DND-41 (cell line): ENCODE results near the gene WNT9A.

ENCODE experiments used
- CTCF ChIP-seq: IDR thresholded peaks from 2 replicates; pipeline ENCODE4 v1.5.1; 2012; ENCODE audit warnings: borderline replicate concordance, low read length, moderate library complexity, mild to moderate bottlenecking; ENCODE audit not compliant: poor library complexity, severe bottlenecking; ENCODE audit errors: extremely low read depth
- EZH2 ChIP-seq: IDR thresholded peaks from 3 replicates; pipeline ENCODE4 v1.6.1; 2012; ENCODE audit warnings: borderline replicate concordance, low read depth, mild to moderate bottlenecking, moderate library complexity, low read length, inconsistent platforms; ENCODE audit not compliant: severe bottlenecking

DNA sequence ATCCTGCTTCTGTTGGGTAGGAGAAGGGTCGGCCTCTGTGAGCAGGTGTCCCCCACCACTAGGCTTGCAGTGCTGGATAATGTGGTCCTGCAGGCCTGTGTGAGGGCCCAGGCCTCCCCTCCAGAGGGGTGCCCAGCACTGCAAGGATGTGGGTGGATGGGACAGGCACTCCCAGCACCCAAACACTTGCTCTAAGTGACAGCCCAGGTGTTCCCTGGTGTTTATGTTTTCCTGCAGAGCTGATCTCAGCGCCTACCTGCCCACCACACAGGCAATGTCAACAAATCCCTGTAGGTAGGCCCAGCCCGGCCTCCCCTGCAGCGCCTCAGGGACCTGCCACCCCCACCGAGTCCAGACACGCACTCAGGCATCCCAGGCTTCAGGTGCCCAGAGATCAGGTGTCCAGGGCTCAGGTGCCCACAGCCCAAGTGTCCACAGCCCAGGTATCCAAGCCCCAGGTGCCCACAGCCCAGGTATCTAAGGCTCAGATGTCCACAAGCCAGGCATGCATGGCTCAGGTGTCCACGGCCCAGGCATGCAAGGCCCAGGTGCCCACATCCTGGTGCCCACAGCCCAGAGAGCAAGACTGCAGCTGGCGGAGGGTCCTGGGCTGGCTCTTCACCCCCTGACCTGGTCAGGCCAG is 59.2 kb downstream of the WNT9A start:
- TF ChIP-seq CTCF (no peak), EZH2 (no peak)
